Left lobe of liver (tissue), 2 donors: ENCODE data around the gene MMP10. TPM values are rescaled to one million over a fixed set of nuclear protein-coding genes. Genes with fewer than 3 reads are reported as not detected.
"Not testable (repeated sequence)": the region's sequence is repeated elsewhere in the genome, so short reads cannot be mapped to it uniquely, and the experiment has no call there.

Source experiments
- ATAC-seq: fragments of 200-7000 bp; cut with Tn5 transposase; one replicate; pipeline ENCODE4 v1.9.1; 2020; ENCODE audit warnings: mild to moderate bottlenecking, moderate library complexity
- DNase-seq: peaks from one replicate; pipeline ENCODE4 v3.0.0-alpha.2; 2020; ENCODE audit warnings: low spot score
- total RNA-seq: library from RNA; stranded (reverse); gene quantifications from one replicate; pipeline ENCODE4 v1.2.1, GENCODE V29; 2021
- donor health status: DM: no; HTN: no; CAD: no; lungs with moderate emphysema.
- donor health status: DM: no; HTN: yes; CAD: no.

Gene MMP10
- total RNA-seq, 1 donor from 2014 or later: not detected

GRCh38 chr11:102784380-102784779 is 4.0 kb upstream of the MMP10 start:
- ATAC-seq (no peak), DNase-seq (no peak)

GRCh38 chr11:102783720-102784119 is 3.3 kb upstream of the MMP10 start:
- ATAC-seq (no peak), DNase-seq (no peak)

- ATAC-seq (no peak), DNase-seq (no peak)
These were observed 2.6 kb upstream of the MMP10 start for GRCh38 chr11:102783016-102783415.

GRCh38 chr11:102781676-102782075 is 1.2 kb upstream of the MMP10 start:
- ATAC-seq (no peak), DNase-seq (no peak)

- ATAC-seq (no peak), DNase-seq (no peak)
These were observed 4.0 kb downstream of the MMP10 start for GRCh38 chr11:102776454-102776853.

GRCh38 chr11:102773386-102773785 is 7.0 kb downstream of the MMP10 start:
- ATAC-seq (no peak), DNase-seq (no peak)

GRCh38 chr11:102771351-102771750 is 9.1 kb downstream of the MMP10 start:
- ATAC-seq: no peak
- DNase-seq: no peak

- DNase-seq (no peak), ATAC-seq (no peak)
These were observed 10.2 kb downstream of the MMP10 start for GRCh38 chr11:102770191-102770590.

- DNase-seq: no peak
- ATAC-seq: no peak
These were observed 12.6 kb downstream of the MMP10 start for GRCh38 chr11:102767800-102768199.

- no peak for DNase-seq
- ATAC-seq: no peak
These were observed 17.0 kb downstream of the MMP10 start for GRCh38 chr11:102763440-102763839.

GRCh38 chr11:102762361-102762767 is 18.1 kb downstream of the MMP10 start:
- no peak for ATAC-seq
- DNase-seq: no peak

- DNase-seq (no peak), ATAC-seq (no peak)
These were observed 18.7 kb downstream of the MMP10 start for GRCh38 chr11:102761646-102762238.

GRCh38 chr11:102760344-102761035 is 19.9 kb downstream of the MMP10 start:
- ATAC-seq: no peak
- DNase-seq: no peak

- DNase-seq (no peak), ATAC-seq (no peak)
These were observed 22.4 kb downstream of the MMP10 start for GRCh38 chr11:102757823-102758549.

- DNase-seq (no peak), ATAC-seq (no peak)
These were observed 27.2 kb downstream of the MMP10 start for GRCh38 chr11:102753267-102753666.

- no peak for ATAC-seq
- DNase-seq: no peak
These were observed 28.8 kb downstream of the MMP10 start for GRCh38 chr11:102751673-102752072.

GRCh38 chr11:102749101-102749722 is 31.2 kb downstream of the MMP10 start:
- ATAC-seq (no peak), DNase-seq (no peak)

GRCh38 chr11:102746746-102747578 is 33.5 kb downstream of the MMP10 start:
- ATAC-seq, DNase-seq: not testable (repeated sequence)

GRCh38 chr11:102734650-102735049 is 45.8 kb downstream of the MMP10 start:
- ATAC-seq: no peak
- no peak for DNase-seq

- peak; percentile 93 for ATAC-seq
These were observed 47.1 kb downstream of the MMP10 start for GRCh38 chr11:102733232-102733875.

More at GRCh38 chr11:102733232-102733875, 47.1 kb downstream of the MMP10 start:
- peak; percentile 53 for DNase-seq
